ENCODE data around the gene H6PD. TPM values are rescaled to one million over a fixed set of nuclear protein-coding genes. Genes with fewer than 3 reads are reported as not detected.

Gene H6PD
- total and polyA plus RNA-seq, 4 donors: 28.9 to 134 (median 56.8) TPM

DNA sequence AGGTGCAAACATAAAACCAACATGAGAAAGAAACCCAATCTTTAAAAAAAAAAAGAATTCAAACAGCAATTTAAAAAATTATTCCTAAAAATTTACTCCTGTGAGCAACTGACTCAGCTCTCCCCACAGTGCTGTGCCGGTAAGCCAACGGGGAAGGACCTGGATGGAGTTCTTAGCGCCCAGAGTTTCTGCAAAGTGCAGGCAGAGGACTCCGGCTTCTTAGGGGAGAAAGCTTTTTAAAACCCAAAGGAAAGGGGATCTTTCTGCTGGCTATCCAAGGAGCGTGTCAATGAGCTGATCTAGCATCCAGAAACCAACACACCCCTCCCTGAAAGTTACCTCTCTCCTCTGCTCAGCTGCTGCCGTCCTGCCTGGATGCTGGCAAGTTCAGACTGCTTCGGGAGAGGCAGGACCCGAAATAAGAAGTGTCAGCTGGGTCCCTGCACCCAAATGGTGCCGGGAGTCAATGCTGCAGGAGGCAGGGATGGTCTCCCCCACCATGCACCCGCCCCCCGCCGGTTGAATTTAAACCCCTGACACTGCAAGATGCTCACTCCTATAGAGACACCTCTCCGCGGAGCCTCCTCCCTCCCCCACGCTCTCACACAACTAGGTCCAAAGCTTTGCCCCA is 32.2 kb upstream of the H6PD start (continued):
- TF ChIP-seq, protein P1, sequence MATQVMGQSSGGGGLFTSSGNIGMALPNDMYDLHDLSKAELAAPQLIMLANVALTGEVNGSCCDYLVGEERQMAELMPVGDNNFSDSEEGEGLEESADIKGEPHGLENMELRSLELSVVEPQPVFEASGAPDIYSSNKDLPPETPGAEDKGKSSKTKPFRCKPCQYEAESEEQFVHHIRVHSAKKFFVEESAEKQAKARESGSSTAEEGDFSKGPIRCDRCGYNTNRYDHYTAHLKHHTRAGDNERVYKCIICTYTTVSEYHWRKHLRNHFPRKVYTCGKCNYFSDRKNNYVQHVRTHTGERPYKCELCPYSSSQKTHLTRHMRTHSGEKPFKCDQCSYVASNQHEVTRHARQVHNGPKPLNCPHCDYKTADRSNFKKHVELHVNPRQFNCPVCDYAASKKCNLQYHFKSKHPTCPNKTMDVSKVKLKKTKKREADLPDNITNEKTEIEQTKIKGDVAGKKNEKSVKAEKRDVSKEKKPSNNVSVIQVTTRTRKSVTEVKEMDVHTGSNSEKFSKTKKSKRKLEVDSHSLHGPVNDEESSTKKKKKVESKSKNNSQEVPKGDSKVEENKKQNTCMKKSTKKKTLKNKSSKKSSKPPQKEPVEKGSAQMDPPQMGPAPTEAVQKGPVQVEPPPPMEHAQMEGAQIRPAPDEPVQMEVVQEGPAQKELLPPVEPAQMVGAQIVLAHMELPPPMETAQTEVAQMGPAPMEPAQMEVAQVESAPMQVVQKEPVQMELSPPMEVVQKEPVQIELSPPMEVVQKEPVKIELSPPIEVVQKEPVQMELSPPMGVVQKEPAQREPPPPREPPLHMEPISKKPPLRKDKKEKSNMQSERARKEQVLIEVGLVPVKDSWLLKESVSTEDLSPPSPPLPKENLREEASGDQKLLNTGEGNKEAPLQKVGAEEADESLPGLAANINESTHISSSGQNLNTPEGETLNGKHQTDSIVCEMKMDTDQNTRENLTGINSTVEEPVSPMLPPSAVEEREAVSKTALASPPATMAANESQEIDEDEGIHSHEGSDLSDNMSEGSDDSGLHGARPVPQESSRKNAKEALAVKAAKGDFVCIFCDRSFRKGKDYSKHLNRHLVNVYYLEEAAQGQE (IDR thresholded peaks at IDR 0.05): no peak

DNA sequence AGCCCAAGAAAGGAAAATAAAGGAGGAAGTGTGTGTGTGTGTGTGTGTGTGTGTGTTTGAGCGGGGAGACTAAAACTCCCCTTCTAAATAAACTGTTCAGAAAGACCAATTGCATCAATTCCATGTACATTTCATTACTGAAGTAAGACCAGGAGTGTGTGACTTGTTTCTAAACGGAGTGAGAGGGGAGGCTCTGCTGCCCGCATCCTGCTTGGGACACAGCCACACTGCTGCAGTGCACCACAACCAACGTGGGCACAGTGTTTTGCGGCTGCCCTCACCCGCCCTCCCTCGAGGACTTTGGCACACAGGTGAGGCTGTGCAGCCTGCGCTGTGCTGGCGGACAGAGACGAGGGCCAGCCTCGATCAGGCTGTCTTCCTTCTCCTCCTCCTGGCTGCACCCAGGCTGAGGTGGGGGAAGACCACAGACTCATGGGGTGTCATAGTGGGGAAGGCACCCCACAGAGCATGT is 31.0 kb upstream of the H6PD start:
- peaks cover 4 to 15% (median 10%) of the 10 kb centered on the region in 4 donors for H3K27me3 ChIP-seq (ENCODE audit: control insufficient read depth in 4 of 4, insufficient read depth in 4 of 4, low read length in 3 of 4)
- 38% methylated on average over 11 of the region's 11 CpGs for WGBS

More for the DNA sequence above, 31.0 kb upstream of the H6PD start:
- Histone ChIP-seq H3K4me1 (ENCODE audit: control insufficient read depth in 4 of 4, insufficient read depth in 4 of 4, low read length in 3 of 4) (peaks cover 0 to under 1% (median under 1%) of the 10 kb centered on the region in 4 donors), H3K27ac (ENCODE audit: low read depth in 1 of 2, low read length in 2 of 2) (no peak overlapping the region), H3K4me3 (ENCODE audit: low read depth in 1 of 3, low read length in 3 of 3) (no peak overlapping the region), H3K9ac (ENCODE audit: low read depth in 1 of 2, low read length in 2 of 2) (no peak overlapping the region), H3K36me3 (ENCODE audit: control insufficient read depth in 4 of 4, insufficient read depth in 3 of 4, low read depth in 1 of 4, low read length in 3 of 4) (no peaks in the 10 kb centered on the region), H3K9me3 (ENCODE audit: control insufficient read depth in 4 of 4, low read length in 3 of 4) (no peaks in the 10 kb centered on the region)
- no peak for TF ChIP-seq EGR1 (IDR thresholded peaks at IDR 0.05; ENCODE audit: low read depth in 2 of 2)
- TF ChIP-seq GABPA (IDR thresholded peaks at IDR 0.05 in 1 of 2, conservative IDR thresholded peaks at IDR 0.05 in 1 of 2): no peak
- TF ChIP-seq, protein P2, sequence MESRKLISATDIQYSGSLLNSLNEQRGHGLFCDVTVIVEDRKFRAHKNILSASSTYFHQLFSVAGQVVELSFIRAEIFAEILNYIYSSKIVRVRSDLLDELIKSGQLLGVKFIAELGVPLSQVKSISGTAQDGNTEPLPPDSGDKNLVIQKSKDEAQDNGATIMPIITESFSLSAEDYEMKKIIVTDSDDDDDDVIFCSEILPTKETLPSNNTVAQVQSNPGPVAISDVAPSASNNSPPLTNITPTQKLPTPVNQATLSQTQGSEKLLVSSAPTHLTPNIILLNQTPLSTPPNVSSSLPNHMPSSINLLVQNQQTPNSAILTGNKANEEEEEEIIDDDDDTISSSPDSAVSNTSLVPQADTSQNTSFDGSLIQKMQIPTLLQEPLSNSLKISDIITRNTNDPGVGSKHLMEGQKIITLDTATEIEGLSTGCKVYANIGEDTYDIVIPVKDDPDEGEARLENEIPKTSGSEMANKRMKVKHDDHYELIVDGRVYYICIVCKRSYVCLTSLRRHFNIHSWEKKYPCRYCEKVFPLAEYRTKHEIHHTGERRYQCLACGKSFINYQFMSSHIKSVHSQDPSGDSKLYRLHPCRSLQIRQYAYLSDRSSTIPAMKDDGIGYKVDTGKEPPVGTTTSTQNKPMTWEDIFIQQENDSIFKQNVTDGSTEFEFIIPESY (IDR thresholded peaks at IDR 0.05): no peak
- TF ChIP-seq, protein P1 (IDR thresholded peaks at IDR 0.05): no peak
- no peak for TF ChIP-seq FOXA1 (IDR thresholded peaks at IDR 0.05)
- TF ChIP-seq JUND (IDR thresholded peaks at IDR 0.05): no peak
- no peak for TF ChIP-seq SP1 (IDR thresholded peaks at IDR 0.05)
- TF ChIP-seq RXRA (IDR thresholded peaks at IDR 0.05): no peak
- TF ChIP-seq YY1 (IDR thresholded peaks at IDR 0.05): no peak
- TF ChIP-seq HNF4G (IDR thresholded peaks at IDR 0.05): no peak
- TF ChIP-seq FOXA2 (IDR thresholded peaks at IDR 0.05): no peak
- TF ChIP-seq HNF4A (conservative IDR thresholded peaks at IDR 0.05): no peak
- TF ChIP-seq, protein P3, sequence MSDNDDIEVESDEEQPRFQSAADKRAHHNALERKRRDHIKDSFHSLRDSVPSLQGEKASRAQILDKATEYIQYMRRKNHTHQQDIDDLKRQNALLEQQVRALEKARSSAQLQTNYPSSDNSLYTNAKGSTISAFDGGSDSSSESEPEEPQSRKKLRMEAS (IDR thresholded peaks at IDR 0.05): no peak
- TF ChIP-seq TAF1 (conservative IDR thresholded peaks at IDR 0.05): no peak
- TF ChIP-seq, protein P4, sequence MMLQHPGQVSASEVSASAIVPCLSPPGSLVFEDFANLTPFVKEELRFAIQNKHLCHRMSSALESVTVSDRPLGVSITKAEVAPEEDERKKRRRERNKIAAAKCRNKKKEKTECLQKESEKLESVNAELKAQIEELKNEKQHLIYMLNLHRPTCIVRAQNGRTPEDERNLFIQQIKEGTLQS (IDR thresholded peaks at IDR 0.05): no peak
- TF ChIP-seq NR2F2 (IDR thresholded peaks at IDR 0.05): no peak
- TF ChIP-seq, protein P5, sequence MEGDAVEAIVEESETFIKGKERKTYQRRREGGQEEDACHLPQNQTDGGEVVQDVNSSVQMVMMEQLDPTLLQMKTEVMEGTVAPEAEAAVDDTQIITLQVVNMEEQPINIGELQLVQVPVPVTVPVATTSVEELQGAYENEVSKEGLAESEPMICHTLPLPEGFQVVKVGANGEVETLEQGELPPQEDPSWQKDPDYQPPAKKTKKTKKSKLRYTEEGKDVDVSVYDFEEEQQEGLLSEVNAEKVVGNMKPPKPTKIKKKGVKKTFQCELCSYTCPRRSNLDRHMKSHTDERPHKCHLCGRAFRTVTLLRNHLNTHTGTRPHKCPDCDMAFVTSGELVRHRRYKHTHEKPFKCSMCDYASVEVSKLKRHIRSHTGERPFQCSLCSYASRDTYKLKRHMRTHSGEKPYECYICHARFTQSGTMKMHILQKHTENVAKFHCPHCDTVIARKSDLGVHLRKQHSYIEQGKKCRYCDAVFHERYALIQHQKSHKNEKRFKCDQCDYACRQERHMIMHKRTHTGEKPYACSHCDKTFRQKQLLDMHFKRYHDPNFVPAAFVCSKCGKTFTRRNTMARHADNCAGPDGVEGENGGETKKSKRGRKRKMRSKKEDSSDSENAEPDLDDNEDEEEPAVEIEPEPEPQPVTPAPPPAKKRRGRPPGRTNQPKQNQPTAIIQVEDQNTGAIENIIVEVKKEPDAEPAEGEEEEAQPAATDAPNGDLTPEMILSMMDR (IDR thresholded peaks at IDR 0.05; ENCODE audit: low read depth, low read length, missing input control): no peak
- no peak for DNase-seq (ENCODE audit: low spot score)

Measured in liver (tissue), 9 donors.